ENCODE results near the gene AMHR2.

The AMHR2 gene

DNA sequence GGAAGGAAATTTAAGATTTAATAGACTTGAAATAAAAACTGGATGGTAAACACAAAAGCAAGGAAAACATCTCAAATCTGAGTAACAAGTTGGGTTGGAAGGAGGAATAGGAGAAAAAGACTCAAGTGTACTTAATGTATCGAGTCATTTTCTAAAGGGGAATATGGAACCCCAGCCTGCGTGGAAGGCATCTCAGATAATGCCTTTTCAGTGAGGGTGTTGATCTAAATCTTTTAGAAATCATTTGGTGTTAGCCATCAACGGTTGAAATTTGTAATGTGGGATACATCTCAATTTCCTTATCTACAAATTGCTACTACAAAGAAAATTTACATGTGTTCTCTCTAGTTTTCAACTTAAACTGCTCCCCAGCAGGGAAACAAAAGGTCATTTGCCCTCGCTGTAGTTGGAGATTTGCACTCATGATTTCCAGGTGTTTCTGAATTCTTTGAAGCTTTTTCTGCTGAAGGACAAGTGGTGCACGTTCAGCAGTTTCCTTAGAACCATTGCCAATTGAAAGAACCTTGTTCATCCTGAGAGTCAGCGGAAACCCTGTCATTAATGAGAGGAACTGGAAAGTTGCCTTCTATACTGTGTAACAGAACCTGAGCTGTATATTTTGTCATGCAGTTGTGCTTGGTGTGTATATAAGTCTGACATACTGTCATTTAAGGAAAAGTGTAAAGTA is 30.4 kb downstream of the AMHR2 start:
- DNase-seq, result no peak

DNA sequence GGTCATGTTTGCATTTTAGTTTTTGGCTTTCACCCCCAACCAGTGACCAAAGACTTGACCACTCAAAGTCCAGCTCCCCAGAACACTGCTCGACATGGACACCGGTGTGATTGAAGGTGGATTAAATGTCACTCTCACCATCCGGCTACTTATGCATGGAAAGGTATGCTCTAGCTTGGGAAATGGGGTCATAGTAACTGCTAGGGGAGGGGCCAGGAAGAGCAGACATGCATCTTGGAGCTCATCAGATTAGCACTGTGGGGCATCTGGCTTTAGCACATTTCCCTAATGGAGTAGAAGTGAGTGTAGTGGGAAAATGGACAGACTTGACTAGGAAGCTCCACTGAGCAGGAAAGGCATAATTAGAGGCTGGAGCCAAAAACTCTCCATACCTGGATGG is 31.1 kb downstream of the AMHR2 start:
- no peak for DNase-seq

DNA sequence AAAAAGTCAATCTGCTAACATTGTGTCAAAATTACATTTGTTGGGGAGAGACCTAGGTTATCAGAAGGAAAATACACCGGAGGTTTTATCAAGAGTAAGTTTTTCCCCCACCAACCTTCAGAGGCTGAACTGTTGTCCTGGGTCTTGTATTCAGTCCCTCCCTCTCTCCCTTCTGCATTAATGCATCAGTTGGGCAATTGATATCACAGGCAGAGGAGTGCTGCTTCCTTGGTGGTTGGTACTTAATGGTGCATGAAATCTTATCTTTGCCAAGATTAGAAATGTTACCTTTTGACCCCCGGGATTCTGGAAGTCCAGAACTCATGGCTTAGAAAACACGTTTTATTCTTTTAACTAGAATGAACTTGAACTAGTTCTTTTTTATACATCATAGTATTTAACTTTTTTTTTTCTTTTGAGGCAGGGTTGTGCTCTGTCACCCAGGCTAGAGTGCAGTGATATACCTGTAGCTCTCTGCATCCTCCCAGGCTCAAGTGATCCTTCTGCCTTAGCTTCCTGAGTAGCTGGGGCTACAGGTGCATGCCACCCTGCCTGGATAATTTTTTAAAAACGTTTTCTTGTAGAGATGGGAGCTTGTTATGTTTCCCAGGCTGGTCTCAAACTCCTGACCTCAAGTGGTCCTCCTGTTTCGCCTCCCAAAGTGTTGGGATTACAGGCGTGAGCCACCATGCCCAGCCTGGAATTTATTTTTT is 33.2 kb downstream of the AMHR2 start:
- no peak for DNase-seq

DNA sequence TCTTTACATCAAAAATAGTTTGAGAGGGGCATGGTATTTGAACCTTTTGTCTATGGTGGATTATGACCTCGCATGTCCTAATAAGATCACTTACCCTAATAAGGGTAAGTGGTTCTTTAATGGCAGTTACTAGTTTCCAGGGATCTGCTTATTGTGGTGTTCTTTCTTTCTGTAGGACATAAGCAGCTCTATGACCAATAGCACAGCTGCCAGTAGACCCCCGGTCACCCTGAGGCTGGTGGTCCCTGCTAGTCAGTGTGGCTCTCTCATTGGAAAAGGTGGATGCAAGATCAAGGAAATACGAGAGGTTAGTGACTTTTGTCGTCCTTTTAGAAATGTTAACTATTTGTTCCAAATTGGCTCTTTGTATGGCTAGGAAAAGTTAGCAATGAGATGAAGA is 35.4 kb downstream of the AMHR2 start:
- DNase-seq, result no peak

GRCh38 chr12:53461059-53461458 is 37.4 kb downstream of the AMHR2 start:
- DNase-seq, result no peak

- no peak for DNase-seq
Observed at GRCh38 chr12:53461591-53461990, 37.9 kb downstream of the AMHR2 start.

GRCh38 chr12:53462935-53463334 is 39.3 kb downstream of the AMHR2 start:
- no peak for DNase-seq

- DNase-seq, result no peak
Observed at GRCh38 chr12:53463802-53464560, 40.3 kb downstream of the AMHR2 start.

DNA sequence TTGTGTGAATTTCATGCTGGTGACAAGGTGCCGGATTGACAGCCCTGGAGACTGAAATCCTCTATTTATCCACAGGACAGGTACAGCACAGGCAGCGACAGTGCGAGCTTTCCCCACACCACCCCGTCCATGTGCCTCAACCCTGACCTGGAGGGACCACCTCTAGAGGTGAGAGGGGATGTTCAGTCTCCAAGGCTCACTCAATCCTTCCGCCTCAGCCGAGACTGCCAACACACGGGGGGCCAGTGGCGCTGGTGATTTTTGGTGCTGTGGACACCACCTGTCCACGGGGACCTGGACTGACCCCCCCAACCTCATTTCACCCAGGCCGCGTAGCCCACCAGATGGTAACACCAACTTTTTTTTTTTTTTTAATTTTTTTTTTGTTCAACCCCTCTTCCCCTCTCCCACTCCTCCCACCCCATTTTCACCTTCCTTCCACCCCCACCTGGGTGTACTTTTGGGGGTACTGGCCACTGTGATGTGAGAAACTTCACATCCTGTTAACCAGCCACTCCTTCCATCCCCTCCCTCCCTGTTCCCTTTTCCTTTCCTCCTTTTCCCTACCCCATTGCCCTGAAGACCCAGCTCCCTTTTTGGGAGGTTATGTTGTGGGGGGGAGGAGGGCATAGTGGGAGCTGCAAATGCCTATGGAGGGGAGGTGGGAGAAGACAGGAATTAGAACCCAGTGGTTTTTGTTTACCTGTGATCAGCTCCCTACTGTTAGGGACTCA is 41.2 kb downstream of the AMHR2 start:
- no peak for DNase-seq

DNA sequence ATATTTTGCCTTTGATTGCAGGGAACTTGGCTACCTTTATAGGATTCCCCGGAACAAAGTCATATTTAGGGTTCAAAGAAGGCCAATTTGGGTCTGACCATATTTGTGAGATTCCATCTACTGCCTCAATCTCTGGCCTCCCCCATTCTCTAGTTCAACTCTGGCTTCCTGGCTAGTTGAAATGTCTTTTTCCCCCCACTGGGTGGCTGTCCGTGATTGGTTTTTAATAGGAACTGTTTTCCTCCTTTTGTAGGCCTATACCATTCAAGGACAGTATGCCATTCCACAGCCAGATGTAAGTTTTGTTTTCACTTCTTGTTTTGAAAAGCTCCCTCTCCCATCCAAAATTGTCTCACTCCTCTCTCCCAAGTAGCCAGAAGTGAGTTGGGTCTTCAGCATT is 42.0 kb downstream of the AMHR2 start:
- DNase-seq, result no peak

GRCh38 chr12:53466640-53467039 is 43.0 kb downstream of the AMHR2 start:
- no peak for DNase-seq

DNA sequence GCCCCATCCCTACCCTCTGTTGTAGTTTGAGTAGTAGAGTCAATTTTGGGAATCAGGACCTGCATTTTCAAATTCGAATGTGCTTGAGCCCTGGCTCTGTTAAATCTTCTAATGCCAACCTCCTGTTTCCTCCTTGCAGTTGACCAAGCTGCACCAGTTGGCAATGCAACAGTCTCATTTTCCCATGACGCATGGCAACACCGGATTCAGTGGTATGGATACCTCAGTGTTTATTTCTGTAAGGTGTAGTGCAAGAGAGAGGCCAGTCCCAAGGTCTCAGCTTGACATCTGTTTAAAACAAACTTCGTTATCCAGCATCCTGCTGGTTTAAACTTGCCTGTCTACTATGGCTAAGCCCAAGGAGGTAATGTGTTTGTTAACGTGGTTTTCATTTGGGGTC is 43.4 kb downstream of the AMHR2 start:
- DNase-seq, result no peak

DNA sequence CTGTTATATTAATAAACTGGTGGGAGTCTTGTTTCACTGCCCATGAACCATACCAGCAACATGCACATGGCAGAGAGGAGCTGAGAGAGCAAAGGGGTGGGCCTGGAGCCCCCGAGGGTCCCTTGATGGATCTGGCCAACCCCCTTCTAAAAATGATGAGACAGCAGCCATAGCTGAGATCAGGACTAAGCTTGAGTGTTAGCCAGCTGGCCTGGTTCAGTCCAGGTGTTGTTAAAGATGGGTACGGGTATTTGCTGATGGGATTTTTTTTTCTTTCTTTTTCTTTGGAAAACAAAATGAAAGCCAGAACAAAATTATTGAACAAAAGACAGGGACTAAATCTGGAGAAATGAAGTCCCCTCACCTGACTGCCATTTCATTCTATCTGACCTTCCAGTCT is 44.2 kb downstream of the AMHR2 start:
- DNase-seq, result no peak

DNA sequence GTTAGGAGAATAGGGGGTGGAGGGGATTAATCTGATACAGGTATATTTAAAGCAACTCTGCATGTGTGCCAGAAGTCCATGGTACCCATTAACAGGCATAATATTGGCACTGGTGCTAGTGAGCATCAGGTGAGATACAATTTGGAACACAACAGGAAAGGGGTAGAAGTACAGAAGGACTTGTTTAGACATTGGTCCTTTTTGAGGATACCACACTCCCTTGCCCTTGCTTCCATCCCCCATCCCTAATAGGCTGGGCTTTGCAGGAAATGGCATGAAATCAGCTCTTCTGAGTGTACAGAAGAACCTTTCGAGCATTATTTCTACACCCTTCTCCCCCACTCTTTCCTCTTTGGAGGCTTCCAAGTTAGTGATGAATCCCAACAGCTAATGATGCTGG is 44.6 kb downstream of the AMHR2 start:
- no peak for DNase-seq

DNA sequence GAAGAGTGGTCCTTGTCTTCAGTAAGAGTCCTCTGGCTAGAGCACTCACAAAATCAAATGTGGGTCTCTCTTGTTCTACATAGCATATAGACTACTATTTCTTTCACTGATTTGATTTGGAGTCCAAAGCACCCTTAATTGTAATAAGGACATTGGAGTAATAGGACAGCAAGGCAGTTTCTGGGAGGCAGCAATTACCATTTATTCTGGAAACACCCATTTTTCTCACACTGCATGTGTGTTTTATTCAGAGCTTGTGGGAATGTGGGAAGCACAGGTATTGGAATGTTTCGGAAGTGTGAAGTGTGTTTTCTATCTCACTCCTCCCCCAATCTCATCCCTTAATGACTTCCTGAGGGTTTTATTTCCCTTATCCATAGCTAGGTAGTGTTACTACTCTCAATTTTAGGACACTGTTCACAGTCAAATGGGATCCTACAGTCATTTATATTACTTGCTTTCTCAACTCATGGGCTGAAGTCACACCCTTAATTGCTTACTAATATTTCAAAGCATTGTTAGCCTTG is 48.5 kb downstream of the AMHR2 start:
- no peak for DNase-seq

- DNase-seq, result no peak
Observed at GRCh38 chr12:53474077-53474476, 50.4 kb downstream of the AMHR2 start.

- no peak for DNase-seq
Observed at GRCh38 chr12:53474819-53475218, 51.2 kb downstream of the AMHR2 start.

GRCh38 chr12:53476769-53477209 is 53.1 kb downstream of the AMHR2 start:
- DNase-seq, result no peak

DNA sequence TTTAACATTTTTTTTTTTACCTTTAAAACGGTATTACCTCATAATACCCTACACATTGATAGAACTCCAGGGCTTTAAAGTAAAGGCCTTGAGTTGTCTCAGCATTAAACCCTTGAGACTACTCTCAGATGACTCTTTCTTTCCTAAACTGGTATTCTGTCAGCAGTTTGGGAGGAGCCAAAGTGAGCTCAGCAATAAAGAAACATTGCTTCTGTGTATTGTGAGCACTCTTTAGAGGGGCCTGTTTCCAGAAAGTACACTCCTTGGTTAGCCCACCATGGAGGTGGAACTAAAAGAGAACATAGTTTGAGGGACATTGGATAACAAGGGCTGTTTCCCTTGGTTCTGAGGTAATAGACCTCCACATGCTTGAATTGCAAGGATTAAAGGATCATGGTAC is 55.2 kb downstream of the AMHR2 start:
- no peak for DNase-seq

- no peak for DNase-seq
Observed at GRCh38 chr12:53479331-53479730, 55.7 kb downstream of the AMHR2 start.

DNA sequence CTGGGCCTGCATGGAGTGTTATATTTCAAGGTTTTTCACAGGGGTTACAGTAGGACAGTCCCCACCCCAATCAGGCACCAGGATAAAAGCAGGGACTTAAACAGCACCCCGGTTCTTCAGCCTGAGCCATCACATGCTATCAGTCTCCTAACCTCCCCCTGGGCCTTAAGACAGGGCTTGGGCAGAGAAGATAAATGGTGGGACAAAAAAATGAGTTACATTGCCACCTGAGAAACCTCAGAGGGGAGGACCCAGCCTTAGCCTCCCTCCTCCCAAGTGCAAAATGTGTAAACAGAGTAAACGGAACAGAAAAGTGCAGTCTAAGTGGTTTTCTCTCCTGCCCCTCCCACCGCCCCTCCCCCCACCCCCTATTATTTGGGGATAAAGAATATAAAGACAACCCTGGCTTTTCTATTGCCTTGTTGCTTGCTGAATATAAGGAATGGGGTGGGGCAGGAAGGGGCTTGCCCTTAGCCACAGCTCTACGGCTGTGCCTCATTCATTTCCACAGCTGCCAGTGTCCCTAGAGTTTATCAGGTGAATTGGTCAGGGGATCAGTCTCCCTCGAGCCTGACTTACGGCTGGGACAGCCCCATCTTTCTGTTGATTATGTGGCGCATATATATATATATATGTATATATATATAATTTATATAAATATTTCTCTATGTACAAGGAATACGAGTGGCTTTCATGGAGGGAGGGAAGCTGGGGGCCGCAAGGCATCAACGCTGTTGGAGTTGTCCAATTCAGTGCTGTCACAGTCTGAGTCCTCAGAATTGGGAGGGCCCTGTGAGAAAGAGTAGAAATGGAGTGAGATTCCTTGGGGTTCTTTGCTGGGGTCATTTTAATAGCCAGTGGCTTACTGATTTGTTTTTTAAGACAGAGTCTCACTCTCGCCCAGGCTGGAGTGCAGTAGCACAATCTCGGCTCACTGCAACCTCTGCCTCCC is 57.1 kb downstream of the AMHR2 start:
- DNase-seq, result no peak

Measured in activated CD4-positive, CD25-positive, alpha-beta regulatory T cell (primary cell).